Heart right ventricle (tissue), 16 donors: ENCODE data around the gene RGP1. TPM values are rescaled to one million over a fixed set of nuclear protein-coding genes. Genes with fewer than 3 reads are reported as not detected.

Source experiments
- ATAC-seq, 8 donors: fragments of 200-7000 bp; cut with Tn5 transposase; one replicate each; pipeline ENCODE4 v1.9.1; 2020; ENCODE audit warnings: mild to moderate bottlenecking in 8 of 8, moderate library complexity in 8 of 8, moderate number of reproducible peaks in 1 of 8
- DNase-seq, 2 donors: peaks; one replicate each; pipeline ENCODE4 v3.0.0-alpha.2; 2020
- H3K27ac ChIP-seq, 10 donors: fragments of 200-600 bp; sonication (generic) in 2 of 10; one replicate each; pipeline versions ENCODE4 v1.5.0 to v1.8.0; 2020 to 2022; ENCODE audit warnings: mild to moderate bottlenecking in 3 of 10
- H3K27me3 ChIP-seq, 7 donors: fragments of 200-600 bp; one replicate each; pipeline ENCODE4 v1.8.0; 2021 to 2022; ENCODE audit warnings: mild to moderate bottlenecking in 2 of 7
- H3K36me3 ChIP-seq, 9 donors: fragments of 200-600 bp; sonication (generic) in 1 of 9; one replicate each; pipeline versions ENCODE4 v1.5.0 to v1.8.0; 2020 to 2022; ENCODE audit warnings: mild to moderate bottlenecking in 2 of 9
- H3K4me1 ChIP-seq, 9 donors: fragments of 200-600 bp; sonication (generic) in 1 of 9; one replicate each; pipeline versions ENCODE4 v1.5.0 to v1.8.0; 2020 to 2022; ENCODE audit warnings: mild to moderate bottlenecking in 4 of 9
- H3K4me3 ChIP-seq, 10 donors: fragments of 200-600 bp; sonication (generic) in 2 of 10; one replicate each; pipeline versions ENCODE4 v1.5.0 to v1.8.0; 2020 to 2022; ENCODE audit warnings: mild to moderate bottlenecking in 7 of 10, moderate library complexity in 2 of 10
- H3K9me3 ChIP-seq, 11 donors: fragments of 200-600 bp in 10 of 11; sonication (generic) in 2 of 11; one replicate each; pipeline versions ENCODE4 v1.5.0 to v1.8.0; 2013 to 2022; ENCODE audit warnings: mild to moderate bottlenecking in 2 of 11, control low read depth in 1 of 11, moderate library complexity in 1 of 11
- WGBS, 2 donors: extraction: QIAGEN DNeasy Blood & Tissue Kit; methylation state at CpG; one replicate each; pipeline ENCODE4 v1.1.7; 2013; ENCODE audit warnings: inconsistent platforms in 1 of 2; 5-methylcytosine and 5-hydroxymethylcytosine counted together
- intact Hi-C, 10 donors: fragments of 100-400 bp; cut with DNase I; formaldehyde crosslinking; loops; one replicate each; pipeline versions ENCODE4 v1.11.1 to v1.14.2; 2022
- polyA plus RNA-seq, 2 donors: library from polyadenylated mRNA; stranded (reverse); fragments of 200-250 nt; gene quantifications; one replicate each; pipeline ENCODE4 v1.2.3, GENCODE V29; 2013
- total RNA-seq, 10 donors: library from RNA; stranded (reverse); fragmentation: NEBNext Ultra II Directional in 3 of 10; extraction: Animal tissue kit (Norgen Biotek cat#: 25700) in 3 of 10; gene quantifications; one replicate each; pipeline versions ENCODE4 v1.2.1 to v1.2.4, GENCODE V29; 2021 to 2023
- TF ChIP-seq, protein P1 (sequence below), 9 donors: fragments of 200-600 bp; sonication (generic) in 2 of 9; IDR thresholded peaks; one replicate each; pipeline versions ENCODE4 v1.5.0 to v1.8.0; 2021 to 2022; ENCODE audit warnings: antibody characterized with exemption in 9 of 9, mild to moderate bottlenecking in 5 of 9, moderate library complexity in 1 of 9
- donor health status: Arrhythmogenic right ventricular cardiomyopathy.
- donor health status: ischemic (EF 13 %, LVEDD 7.1; RV severe dilation, severe dysfunction).
- donor health status: healthy with polysubstance abuse.
- donor health status: DM: no; HTN: yes; CAD: no.
- donor health status: DM: no; HTN: no; CAD: no.
- donor health status: ischemic (EF 25% LVEDD 6.9; RV normal size, moderate dysfunction).
- donor health status: ischemic (EF 25% LVEDD 5.7; RV mildly dilated, moderate dysfunction).
- donor health status: healthy.
- donor health status: DM: yes; HTN: yes; CAD: no.
- donor health status: Ischemic cardiomyopathy.
- donor health status: ischemic (EF 35%, LVEDD 5.7; RV mildly dilated, moderate dysfunction).
- donor health status: nonischemic (EF 11% LVEDD 7.7; RV severe dilation, severe dysfunction).
- donor health status: DM: yes; HTN: yes; CAD: no.
- donor health status: PGD.
- donor health status: ischemic (EF 29% LVEDD 5.4; RV normal size, mild dysfunction).
- donor health status: nonischemic (EF 23%, LVEDD 6.1; RV moderate dilation, normal function).

Gene RGP1
- total and polyA plus RNA-seq, 12 donors = 8.2 to 39.4 (median 32.1) TPM

DNA sequence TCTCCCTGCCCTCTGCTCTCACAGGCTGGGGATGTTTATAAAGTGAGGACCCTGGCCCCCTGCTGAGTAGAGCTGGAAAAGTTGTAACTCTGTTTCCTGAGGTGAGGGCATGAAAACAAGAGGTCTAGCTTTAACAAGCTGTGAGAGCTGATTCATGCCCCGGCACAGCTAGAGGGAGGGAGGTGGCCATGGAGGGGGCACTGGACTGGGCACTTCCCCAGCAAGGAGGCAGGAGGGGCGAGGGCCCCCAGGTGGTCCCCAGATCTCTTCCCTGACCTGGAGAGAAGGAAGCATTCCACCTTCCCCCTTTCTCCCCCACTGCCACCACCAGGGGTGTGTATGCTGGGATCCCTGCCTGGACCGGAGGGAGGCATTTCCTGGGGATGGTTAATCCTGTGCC, 5.2 kb downstream of the RGP1 start, which contains the start of gene MSMP:
Gene MSMP, minus strand, starts transcription at position 13 of the 400 bp plus-strand sequence. CDS start 147 bp downstream, outside the sequence.
- DNase-seq (no peak), ATAC-seq (no peak)
- H3K4me1 ChIP-seq = peaks cover 7 to 62% (median 43%) of the 10 kb centered on the region in 9 donors
- TF ChIP-seq, protein P1, sequence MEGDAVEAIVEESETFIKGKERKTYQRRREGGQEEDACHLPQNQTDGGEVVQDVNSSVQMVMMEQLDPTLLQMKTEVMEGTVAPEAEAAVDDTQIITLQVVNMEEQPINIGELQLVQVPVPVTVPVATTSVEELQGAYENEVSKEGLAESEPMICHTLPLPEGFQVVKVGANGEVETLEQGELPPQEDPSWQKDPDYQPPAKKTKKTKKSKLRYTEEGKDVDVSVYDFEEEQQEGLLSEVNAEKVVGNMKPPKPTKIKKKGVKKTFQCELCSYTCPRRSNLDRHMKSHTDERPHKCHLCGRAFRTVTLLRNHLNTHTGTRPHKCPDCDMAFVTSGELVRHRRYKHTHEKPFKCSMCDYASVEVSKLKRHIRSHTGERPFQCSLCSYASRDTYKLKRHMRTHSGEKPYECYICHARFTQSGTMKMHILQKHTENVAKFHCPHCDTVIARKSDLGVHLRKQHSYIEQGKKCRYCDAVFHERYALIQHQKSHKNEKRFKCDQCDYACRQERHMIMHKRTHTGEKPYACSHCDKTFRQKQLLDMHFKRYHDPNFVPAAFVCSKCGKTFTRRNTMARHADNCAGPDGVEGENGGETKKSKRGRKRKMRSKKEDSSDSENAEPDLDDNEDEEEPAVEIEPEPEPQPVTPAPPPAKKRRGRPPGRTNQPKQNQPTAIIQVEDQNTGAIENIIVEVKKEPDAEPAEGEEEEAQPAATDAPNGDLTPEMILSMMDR (IDR thresholded peaks at IDR 0.05) = no peak
- 43 to 45% methylated on average over 3 of the region's 3 CpGs for WGBS, 2 donors
- H3K4me3 ChIP-seq = no peak within 1 kb of the TSS
- intact Hi-C loops = loop anchor here in 1 of 10 donors (10.0 kb wide), 1 partner anchor 109 kb away; no protein-coding TSS in a partner anchor
- H3K27me3 ChIP-seq = no peaks in the 10 kb centered on the region
- no peaks in the 10 kb centered on the region for H3K9me3 ChIP-seq
- no peak within 1 kb of the TSS for H3K27ac ChIP-seq
- peaks cover 0 to 52% (median 44%) of the 10 kb centered on the region in 9 donors for H3K36me3 ChIP-seq

- intact Hi-C loops = loop anchor here in 2 of 10 donors (5.0 to 10.0 kb wide), 2 partner anchors 57 to 110 kb away; partner anchors contain the start of gene SPAG8 (in 1 of the 2)
- ATAC-seq (no peak), DNase-seq (no peak)
- no peak overlapping the region for H3K4me3 ChIP-seq
- WGBS, 2 donors = 91 to 93% methylated on average over 4 of the region's 4 CpGs
- TF ChIP-seq, protein P1 (IDR thresholded peaks at IDR 0.05) = no peak
- no peak overlapping the region for H3K27ac ChIP-seq
- H3K27me3 ChIP-seq = no peaks in the 10 kb centered on the region
- peaks cover 0 to 52% (median 44%) of the 10 kb centered on the region in 9 donors for H3K36me3 ChIP-seq
- no peaks in the 10 kb centered on the region for H3K9me3 ChIP-seq
- peaks cover 4 to 57% (median 37%) of the 10 kb centered on the region in 9 donors for H3K4me1 ChIP-seq
Observed at GRCh38 chr9:35755071-35755470, 6.0 kb downstream of the RGP1 start.

- DNase-seq (peak; percentile 76 to 85), ATAC-seq (peak; percentile 81 to 91 (median 86))
- Histone ChIP-seq H3K36me3 (peaks cover 0 to 41% (median 33%) of the 10 kb centered on the region in 9 donors), H3K4me1 (peaks cover 0 to 55% (median 29%) of the 10 kb centered on the region in 9 donors), H3K4me3 (peak overlapping the region; percentile 44 to 73 (median 60)), H3K27me3 (no peaks in the 10 kb centered on the region), H3K27ac (peak overlapping the region; percentile 81 to 95 (median 91)), H3K9me3 (no peaks in the 10 kb centered on the region)
- intact Hi-C loops = loop anchor here in 2 of 10 donors (5.0 to 10.0 kb wide), 2 partner anchors 56 to 112 kb away; partner anchors contain the start of gene SPAG8 (in 1 of the 2)
- TF ChIP-seq, protein P1 (IDR thresholded peaks at IDR 0.05) = peak; percentile 20 to 67 (median 60)
- 12% methylated on average over 46 to 48 of the region's 48 CpGs for WGBS, 2 donors
Observed at GRCh38 chr9:35756275-35757225, 7.5 kb downstream of the RGP1 start.

GRCh38 chr9:35757226-35757891, 8.3 kb downstream of the RGP1 start:
- Histone ChIP-seq H3K36me3 (peaks cover 0 to 33% (median 25%) of the 10 kb centered on the region in 9 donors), H3K9me3 (no peaks in the 10 kb centered on the region), H3K4me3 (peak overlapping the region; percentile 44 to 73 (median 60)), H3K27ac (peak overlapping the region; percentile 81 to 95 (median 91)), H3K4me1 (peaks cover 0 to 55% (median 29%) of the 10 kb centered on the region in 9 donors), H3K27me3 (no peaks in the 10 kb centered on the region)
- WGBS, 2 donors = 1% methylated on average over 20 of the region's 20 CpGs
- peak; percentile 37 to 85 (median 74) for ATAC-seq
- intact Hi-C loops = loop anchor here in 2 of 10 donors (5.0 to 10.0 kb wide), 2 partner anchors 55 to 113 kb away; partner anchors contain the start of gene SPAG8 (in 1 of the 2)
- peak in 1 of 2 donors; percentile 62 for DNase-seq
- TF ChIP-seq, protein P1 (IDR thresholded peaks at IDR 0.05) = no peak
